GM12878 (cell line): ENCODE data around the gene SLC22A23. TPM values are rescaled to one million over a fixed set of nuclear protein-coding genes. Genes with fewer than 3 reads are reported as not detected.

ENCODE experiments used
- ATAC-seq: fragments of 200-7000 bp; cut with Tn5 transposase; 3 replicates; pipeline ENCODE4 v1.9.1; 2020; ENCODE audit warnings: mild to moderate bottlenecking, moderate library complexity
- BruUV-seq: library from RNA; stranded (reverse); fragments of 400-500 nt; replicated peaks from 2 replicates; lab custom pipeline; 2021; lab: Mats Ljungman, UMichigan
- CTCF ChIA-PET: fragments of 300-600 bp; sonication (Branson Sonifier 250); formaldehyde crosslinking; extraction: SDS; loops from one replicate; lab custom pipeline; 2021; ENCODE audit warnings: inconsistent platforms; lab: Yijun Ruan, JAX
- POLR2A ChIA-PET: fragments of 350-600 bp; formaldehyde crosslinking; extraction: SDS; loops from one replicate; lab custom pipeline; 2021; ENCODE audit warnings: inconsistent platforms; lab: Charles Lee
- RAD21 ChIA-PET: fragments of 300-600 bp; sonication (Branson Sonifier 250); formaldehyde crosslinking; loops from one replicate; lab custom pipeline; 2023; ENCODE audit warnings: antibody characterized with exemption; ENCODE audit not compliant: unreplicated experiment; lab: Charles Lee
- SMC1A ChIA-PET: fragments of 300-600 bp; sonication (Branson Sonifier 250); formaldehyde crosslinking; loops from one replicate; lab custom pipeline; 2023; ENCODE audit not compliant: unreplicated experiment, uncharacterized antibody; lab: Charles Lee
- DNase-seq: peaks from one replicate; pipeline ENCODE4 v3.0.0-alpha.2; 2011; ENCODE audit warnings: low read depth, low spot score
- FAIRE-seq: peaks from 3 replicates; lab custom pipeline; 2011; peaks lifted over from hg19 to GRCh38; lab: Jason Lieb, UNC
- H2AFZ ChIP-seq: 2 replicates; pipeline ENCODE4 v1.6.0; 2011; ENCODE audit warnings: low read depth, low read length, control low read depth; ENCODE audit not compliant: control insufficient read depth
- H3K27ac ChIP-seq: 2 replicates; pipeline ENCODE4 v1.5.1; 2011; ENCODE audit warnings: control low read depth; ENCODE audit not compliant: control insufficient read depth, insufficient read depth
- H3K27me3 ChIP-seq, 2 experiments: replicated peaks in 1 of 2; 2 replicates each; pipeline versions ENCODE4 v1.6.0 to v1.6.1; 2011; ENCODE audit warnings: low read length in 1 of 2; ENCODE audit not compliant: control insufficient read depth in 2 of 2, insufficient read depth in 2 of 2
- H3K36me3 ChIP-seq, 2 experiments: 2 replicates each; pipeline ENCODE4 v1.5.1; 2011; ENCODE audit warnings: low read length in 1 of 2; ENCODE audit not compliant: control insufficient read depth in 2 of 2, insufficient read depth in 2 of 2
- H3K4me1 ChIP-seq: 2 replicates; pipeline ENCODE4 v1.6.1; 2011; ENCODE audit warnings: mild to moderate bottlenecking, low read length, moderate library complexity, mixed read lengths; ENCODE audit not compliant: control insufficient read depth, insufficient read depth
- H3K4me2 ChIP-seq: 2 replicates; pipeline ENCODE4 v1.6.0; 2011; ENCODE audit warnings: control low read depth; ENCODE audit not compliant: control insufficient read depth, insufficient read depth
- H3K4me3 ChIP-seq: fragments of 200-600 bp; sonication (generic); 2 replicates; pipeline ENCODE4 v1.5.1; 2016
- H3K79me2 ChIP-seq: 2 replicates; pipeline ENCODE4 v1.6.0; 2011; ENCODE audit warnings: low read length; ENCODE audit not compliant: control insufficient read depth, insufficient read depth
- H3K9ac ChIP-seq: 2 replicates; pipeline ENCODE4 v1.8.0; 2011; ENCODE audit warnings: low read length, control low read depth, mixed read lengths; ENCODE audit not compliant: control insufficient read depth, insufficient read depth
- H3K9me3 ChIP-seq: replicated peaks from 3 replicates; pipeline ENCODE4 v1.5.1; 2011; ENCODE audit warnings: mild to moderate bottlenecking, low read length; ENCODE audit not compliant: control insufficient read depth, insufficient read depth
- H4K20me1 ChIP-seq: 2 replicates; pipeline ENCODE4 v1.6.0; 2011; ENCODE audit not compliant: control insufficient read depth, insufficient read depth
- E4F1 ChIP-seq: fragments of 450-650 bp; IDR thresholded peaks from 2 replicates; pipeline ENCODE4 v1.6.1; 2018; ENCODE audit warnings: borderline replicate concordance, mild to moderate bottlenecking; ENCODE audit not compliant: partially characterized antibody
- SMAD1 ChIP-seq: fragments of 450-650 bp; IDR thresholded peaks from 2 replicates; pipeline ENCODE4 v1.6.1; 2018; ENCODE audit warnings: mild to moderate bottlenecking, low read depth; ENCODE audit not compliant: partially characterized antibody
- SMC3 ChIP-seq: IDR thresholded peaks from 2 replicates; pipeline ENCODE4 v1.6.1; 2011; ENCODE audit warnings: low read length, improper control_type of control experiment, borderline replicate concordance
- TAF1 ChIP-seq: IDR thresholded peaks from 2 replicates; pipeline ENCODE4 v1.6.1; 2011; ENCODE audit warnings: mild to moderate bottlenecking, low read depth, low read length, borderline replicate concordance
- TBL1XR1 ChIP-seq: IDR thresholded peaks from 2 replicates; pipeline ENCODE4 v1.6.1; 2012; ENCODE audit warnings: low read depth, low read length, improper control_type of control experiment
- WGBS: methylation state at CpG from one replicate; pipeline ENCODE4 v1.1.6; 2016; ENCODE audit warnings: low lambda C conversion rate; ENCODE audit not compliant: insufficient replicate concordance, insufficient coverage; ENCODE audit errors: missing lambda C conversion rate; 5-methylcytosine and 5-hydroxymethylcytosine counted together
- in situ Hi-C: fragments of 300-500 bp; cut with MboI; formaldehyde crosslinking; loops from 9 replicates; pipeline ENCODE4 v1.14.3; 2018; ENCODE audit warnings: mixed read lengths
- intact Hi-C: fragments of 100-400 bp; cut with micrococcal nuclease; formaldehyde crosslinking; loops from one replicate; pipeline ENCODE4 v1.14.2; 2022; ENCODE audit not compliant: unreplicated experiment
- polyA plus RNA-seq, 11 experiments: library from polyadenylated mRNA; depleted of rRNA in 4 of 11; unstranded in 6 of 11; stranded (reverse) in 5 of 11; fragments of >200 nt; fragmentation: Nextera tagmentation in 4 of 11; fragmentation: Illumina TruSeq in 1 of 11; extraction: Ambion mirVana in 4 of 11; extraction: Trizol in 1 of 11; gene quantifications; 1 replicate in 1 of 11; 2 replicates in 10 of 11; pipeline versions ENCODE4 v1.2.1 to v1.2.3, GENCODE V29; 2011 to 2016; ENCODE audit warnings: inconsistent platforms in 2 of 11, missing spikeins in 2 of 11, low read depth in 1 of 11
- total RNA-seq, 4 experiments: library from RNA; depleted of rRNA in 3 of 4; stranded (reverse); fragments of >200 nt in 3 of 4; fragmentation: Illumina TruSeq in 1 of 4; extraction: Trizol in 1 of 4; gene quantifications; 2 replicates each; pipeline versions ENCODE4 v1.2.1 to v1.2.3, GENCODE V29; 2013 to 2021
- TF ChIP-seq, protein P1 (sequence below): fragments of 450-650 bp; IDR thresholded peaks from 2 replicates; pipeline ENCODE4 v1.6.1; 2017; ENCODE audit warnings: mild to moderate bottlenecking, low read depth, inconsistent platforms; ENCODE audit not compliant: poor library complexity, severe bottlenecking
- TF ChIP-seq, protein P2 (sequence below): fragments of 450-650 bp; IDR thresholded peaks from 2 replicates; pipeline ENCODE4 v1.6.1; 2016; ENCODE audit warnings: mild to moderate bottlenecking, moderate library complexity, borderline replicate concordance

The SLC22A23 gene
- total and polyA plus RNA-seq, 10 of the 15 experiments (the other 5 are each of a cell fraction or from before 2014, with no cell fraction given) = 0.20 to 2.4 (median 0.74) TPM

DNA sequence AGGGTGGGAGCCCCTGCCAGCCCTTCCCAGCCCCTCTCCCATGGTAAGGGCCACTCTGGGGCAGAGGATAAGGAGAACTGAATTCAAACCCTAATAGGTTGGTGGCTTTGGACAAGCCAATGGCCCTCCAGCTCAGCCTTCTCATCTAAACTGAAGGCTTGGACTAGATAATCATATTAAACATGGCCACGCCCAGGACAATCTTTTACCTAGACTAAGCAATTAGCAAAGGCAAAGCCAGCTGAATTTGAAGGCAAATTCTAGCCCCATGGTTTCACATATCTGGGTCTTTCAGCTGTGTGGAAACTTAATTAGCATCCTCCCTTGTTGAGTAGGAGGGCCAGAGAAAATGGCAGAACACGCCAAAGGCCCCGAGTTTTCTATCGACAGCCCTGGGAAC, 10.7 kb downstream of the SLC22A23 start:
- H4K20me1 ChIP-seq = no peaks in the 10 kb centered on the region
- ChIA-PET POLR2A (no interaction called here), CTCF (interaction anchor here (0.9 to 1.1 kb wide), 2 partner anchors 35 to 90 kb away, joined by 3 to 6 read pairs; no protein-coding TSS in a partner anchor), RAD21 (no interaction called here), SMC1A (interaction anchor here (1.0 to 1.5 kb wide), 2 partner anchors 9 to 286 kb away, joined by 3 read pairs; no protein-coding TSS in a partner anchor)
- DNase-seq (no peak), FAIRE-seq (no peak), ATAC-seq (no peak)
- 32% methylated on average over 4 of the region's 4 CpGs for WGBS
- BruUV-seq = no TSS peak
- H3K27me3 ChIP-seq = no peaks in the 10 kb centered on the region; a peak in 1 of 4 replicates
- TF ChIP-seq, protein P1, sequence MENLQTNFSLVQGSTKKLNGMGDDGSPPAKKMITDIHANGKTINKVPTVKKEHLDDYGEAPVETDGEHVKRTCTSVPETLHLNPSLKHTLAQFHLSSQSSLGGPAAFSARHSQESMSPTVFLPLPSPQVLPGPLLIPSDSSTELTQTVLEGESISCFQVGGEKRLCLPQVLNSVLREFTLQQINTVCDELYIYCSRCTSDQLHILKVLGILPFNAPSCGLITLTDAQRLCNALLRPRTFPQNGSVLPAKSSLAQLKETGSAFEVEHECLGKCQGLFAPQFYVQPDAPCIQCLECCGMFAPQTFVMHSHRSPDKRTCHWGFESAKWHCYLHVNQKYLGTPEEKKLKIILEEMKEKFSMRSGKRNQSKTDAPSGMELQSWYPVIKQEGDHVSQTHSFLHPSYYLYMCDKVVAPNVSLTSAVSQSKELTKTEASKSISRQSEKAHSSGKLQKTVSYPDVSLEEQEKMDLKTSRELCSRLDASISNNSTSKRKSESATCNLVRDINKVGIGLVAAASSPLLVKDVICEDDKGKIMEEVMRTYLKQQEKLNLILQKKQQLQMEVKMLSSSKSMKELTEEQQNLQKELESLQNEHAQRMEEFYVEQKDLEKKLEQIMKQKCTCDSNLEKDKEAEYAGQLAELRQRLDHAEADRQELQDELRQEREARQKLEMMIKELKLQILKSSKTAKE = no peak
- TF ChIP-seq SMAD1 (no peak), E4F1 (no peak), TAF1 (no peak), TBL1XR1 (no peak), SMC3 (no peak)
- TF ChIP-seq, protein P2, sequence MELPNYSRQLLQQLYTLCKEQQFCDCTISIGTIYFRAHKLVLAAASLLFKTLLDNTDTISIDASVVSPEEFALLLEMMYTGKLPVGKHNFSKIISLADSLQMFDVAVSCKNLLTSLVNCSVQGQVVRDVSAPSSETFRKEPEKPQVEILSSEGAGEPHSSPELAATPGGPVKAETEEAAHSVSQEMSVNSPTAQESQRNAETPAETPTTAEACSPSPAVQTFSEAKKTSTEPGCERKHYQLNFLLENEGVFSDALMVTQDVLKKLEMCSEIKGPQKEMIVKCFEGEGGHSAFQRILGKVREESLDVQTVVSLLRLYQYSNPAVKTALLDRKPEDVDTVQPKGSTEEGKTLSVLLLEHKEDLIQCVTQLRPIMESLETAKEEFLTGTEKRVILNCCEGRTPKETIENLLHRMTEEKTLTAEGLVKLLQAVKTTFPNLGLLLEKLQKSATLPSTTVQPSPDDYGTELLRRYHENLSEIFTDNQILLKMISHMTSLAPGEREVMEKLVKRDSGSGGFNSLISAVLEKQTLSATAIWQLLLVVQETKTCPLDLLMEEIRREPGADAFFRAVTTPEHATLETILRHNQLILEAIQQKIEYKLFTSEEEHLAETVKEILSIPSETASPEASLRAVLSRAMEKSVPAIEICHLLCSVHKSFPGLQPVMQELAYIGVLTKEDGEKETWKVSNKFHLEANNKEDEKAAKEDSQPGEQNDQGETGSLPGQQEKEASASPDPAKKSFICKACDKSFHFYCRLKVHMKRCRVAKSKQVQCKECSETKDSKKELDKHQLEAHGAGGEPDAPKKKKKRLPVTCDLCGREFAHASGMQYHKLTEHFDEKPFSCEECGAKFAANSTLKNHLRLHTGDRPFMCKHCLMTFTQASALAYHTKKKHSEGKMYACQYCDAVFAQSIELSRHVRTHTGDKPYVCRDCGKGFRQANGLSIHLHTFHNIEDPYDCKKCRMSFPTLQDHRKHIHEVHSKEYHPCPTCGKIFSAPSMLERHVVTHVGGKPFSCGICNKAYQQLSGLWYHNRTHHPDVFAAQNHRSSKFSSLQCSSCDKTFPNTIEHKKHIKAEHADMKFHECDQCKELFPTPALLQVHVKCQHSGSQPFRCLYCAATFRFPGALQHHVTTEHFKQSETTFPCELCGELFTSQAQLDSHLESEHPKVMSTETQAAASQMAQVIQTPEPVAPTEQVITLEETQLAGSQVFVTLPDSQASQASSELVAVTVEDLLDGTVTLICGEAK = no peak
- in situ Hi-C loops = no loop called here
- no peak overlapping the region for H3K27ac ChIP-seq
- no peaks in the 10 kb centered on the region; the same call in 2 of the 3 replicates for H3K9me3 ChIP-seq
- no peak overlapping the region for H3K4me3 ChIP-seq
- no peak overlapping the region for H3K9ac ChIP-seq
- no peaks in the 10 kb centered on the region for H3K79me2 ChIP-seq
- no peak overlapping the region for H3K4me2 ChIP-seq
- no peaks in the 10 kb centered on the region for H3K36me3 ChIP-seq
- peaks cover 13% of the 10 kb centered on the region for H3K4me1 ChIP-seq
- no peak overlapping the region for H2AFZ ChIP-seq
- intact Hi-C loops = no loop called here
